ENCODE measurements around the gene KEAP1.

The KEAP1 gene

DNA sequence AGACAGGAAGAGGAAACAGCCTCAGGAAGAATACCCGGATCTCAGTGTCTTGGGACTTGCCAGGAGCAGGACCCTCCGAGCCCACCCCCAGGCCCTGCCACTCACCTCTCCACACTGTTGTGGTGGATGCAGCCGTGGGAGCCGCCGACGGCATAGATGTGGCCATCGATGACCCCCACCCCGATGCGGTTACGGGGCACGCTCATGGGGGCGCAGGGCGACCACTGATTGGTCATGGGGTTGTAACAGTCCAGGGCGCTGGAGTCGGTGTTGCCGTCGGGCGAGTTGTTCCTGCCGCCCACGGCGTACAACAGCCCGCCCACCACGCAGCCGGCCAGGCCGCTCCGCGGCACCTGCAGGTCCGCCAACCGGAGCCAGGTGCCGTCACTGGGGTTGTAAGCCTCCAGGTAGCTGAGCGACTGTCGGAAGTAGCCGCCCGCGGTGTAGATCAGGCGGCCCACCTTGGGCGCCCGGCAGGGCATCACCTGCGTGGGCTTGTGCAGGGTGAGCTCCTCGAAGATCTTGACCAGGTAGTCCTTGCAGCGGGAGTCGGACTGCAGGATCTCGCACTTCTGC is 11.6 kb downstream of the KEAP1 start:
- no peak overlapping the region for H3K27ac ChIP-seq
- no peak overlapping the region for H3K4me3 ChIP-seq
- DNase-seq (ENCODE audit: low spot score): no peak
- TF ChIP-seq, protein P1, sequence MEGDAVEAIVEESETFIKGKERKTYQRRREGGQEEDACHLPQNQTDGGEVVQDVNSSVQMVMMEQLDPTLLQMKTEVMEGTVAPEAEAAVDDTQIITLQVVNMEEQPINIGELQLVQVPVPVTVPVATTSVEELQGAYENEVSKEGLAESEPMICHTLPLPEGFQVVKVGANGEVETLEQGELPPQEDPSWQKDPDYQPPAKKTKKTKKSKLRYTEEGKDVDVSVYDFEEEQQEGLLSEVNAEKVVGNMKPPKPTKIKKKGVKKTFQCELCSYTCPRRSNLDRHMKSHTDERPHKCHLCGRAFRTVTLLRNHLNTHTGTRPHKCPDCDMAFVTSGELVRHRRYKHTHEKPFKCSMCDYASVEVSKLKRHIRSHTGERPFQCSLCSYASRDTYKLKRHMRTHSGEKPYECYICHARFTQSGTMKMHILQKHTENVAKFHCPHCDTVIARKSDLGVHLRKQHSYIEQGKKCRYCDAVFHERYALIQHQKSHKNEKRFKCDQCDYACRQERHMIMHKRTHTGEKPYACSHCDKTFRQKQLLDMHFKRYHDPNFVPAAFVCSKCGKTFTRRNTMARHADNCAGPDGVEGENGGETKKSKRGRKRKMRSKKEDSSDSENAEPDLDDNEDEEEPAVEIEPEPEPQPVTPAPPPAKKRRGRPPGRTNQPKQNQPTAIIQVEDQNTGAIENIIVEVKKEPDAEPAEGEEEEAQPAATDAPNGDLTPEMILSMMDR (IDR thresholded peaks at IDR 0.05): no peak

DNA sequence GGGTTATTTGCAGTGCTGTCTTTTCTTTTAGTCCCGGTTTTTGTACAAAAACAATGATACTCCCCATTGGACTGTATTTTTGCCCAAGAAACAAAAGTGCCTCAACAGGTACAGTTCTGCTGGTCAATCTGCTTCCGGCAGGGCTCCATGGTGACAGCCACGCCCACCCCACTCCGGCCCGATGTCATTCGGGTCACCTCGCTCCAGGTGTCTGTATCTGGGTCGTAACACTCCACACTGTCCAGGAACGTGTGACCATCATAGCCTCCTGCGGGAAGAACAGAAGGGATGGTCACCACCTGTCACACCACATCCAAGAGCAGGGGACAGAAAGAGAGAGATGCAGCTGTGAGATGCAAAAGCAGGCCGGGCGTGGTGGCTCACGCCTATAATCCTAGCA is 16.6 kb downstream of the KEAP1 start:
- DNase-seq (ENCODE audit: low spot score): no peak
- no peak overlapping the region for H3K27ac ChIP-seq
- TF ChIP-seq, protein P1 (IDR thresholded peaks at IDR 0.05): no peak

DNA sequence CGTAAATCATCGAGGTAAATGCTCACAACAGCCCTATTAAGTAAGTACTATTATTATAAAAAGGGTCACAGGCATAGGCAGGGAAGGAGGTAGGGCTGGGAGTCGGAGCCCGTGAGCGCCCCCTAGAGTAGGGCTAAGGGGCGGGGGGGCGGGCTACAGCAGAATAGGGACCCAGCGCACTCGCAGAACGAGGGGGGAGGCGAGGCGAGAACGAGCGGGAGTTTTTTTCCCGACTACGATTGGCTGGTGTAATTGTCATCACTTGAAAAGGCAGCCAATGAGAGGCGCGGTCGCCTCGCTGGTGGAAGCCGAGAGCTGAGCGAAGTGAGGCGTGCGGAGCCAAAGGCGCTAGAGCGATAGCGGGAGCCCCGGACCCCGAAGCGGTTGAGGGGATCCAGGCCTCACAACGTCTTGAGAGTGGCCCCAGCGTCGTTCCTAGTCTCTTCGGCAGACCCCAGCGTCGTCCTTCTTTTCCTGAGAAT is 24.2 kb downstream of the KEAP1 start:
- Histone ChIP-seq H3K27ac (peak overlapping the region; percentile 43 to 58), H3K4me3 (peak overlapping the region; percentile 71)
- TF ChIP-seq, protein P1 (IDR thresholded peaks at IDR 0.05): peak; percentile 72
- DNase-seq (ENCODE audit: low spot score): peak; percentile 97

More for the DNA sequence above, 16.6 kb downstream of the KEAP1 start:
- no peak overlapping the region for H3K4me3 ChIP-seq

DNA sequence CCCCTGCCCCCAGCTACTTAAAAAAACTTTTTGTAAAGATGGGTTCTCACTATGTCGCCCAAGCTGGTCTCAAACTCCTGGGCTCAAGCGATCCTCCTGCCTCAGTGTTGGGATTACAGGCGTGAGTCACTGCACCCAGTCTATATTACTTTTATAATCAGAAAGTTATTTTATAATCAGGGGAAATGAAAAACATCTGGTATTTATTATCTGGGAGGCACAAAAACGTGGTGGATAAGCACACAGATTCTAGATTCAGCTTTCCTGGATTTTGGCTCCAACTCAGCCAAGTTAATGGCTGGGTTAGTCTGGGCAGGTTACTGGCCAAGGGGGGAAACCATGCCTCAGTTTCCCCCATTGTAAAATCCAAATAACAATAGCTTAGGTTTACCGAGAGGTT is 24.7 kb downstream of the KEAP1 start:
- Histone ChIP-seq H3K4me3 (peak overlapping the region; percentile 71), H3K27ac (no peak overlapping the region)
- TF ChIP-seq, protein P1 (IDR thresholded peaks at IDR 0.05): no peak
- no peak for DNase-seq (ENCODE audit: low spot score)

DNA sequence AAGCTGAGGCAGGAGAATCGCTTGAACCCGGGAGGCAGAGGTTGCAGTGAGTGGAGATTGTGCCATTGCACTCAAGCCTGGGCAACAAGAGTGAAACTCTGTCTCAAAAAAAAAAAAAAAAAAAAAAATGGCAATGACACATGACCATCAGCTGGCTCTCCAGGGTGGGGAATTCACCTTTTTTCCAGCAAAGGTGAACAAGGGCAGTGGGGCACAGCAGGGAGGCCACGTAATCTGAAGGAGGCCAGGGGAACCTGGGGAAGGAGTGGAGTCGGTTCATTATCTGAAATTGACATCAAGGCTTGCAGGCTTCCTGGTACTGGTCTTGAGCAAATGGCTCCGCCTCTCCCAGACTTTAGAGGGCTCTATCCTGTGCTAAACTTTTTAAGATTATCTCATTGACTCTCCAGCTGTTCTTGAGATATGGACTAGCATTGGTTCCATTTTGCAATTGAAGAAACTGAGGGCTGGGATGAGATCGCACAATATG is 28.1 kb downstream of the KEAP1 start:
- TF ChIP-seq, protein P1 (IDR thresholded peaks at IDR 0.05): no peak
- Histone ChIP-seq H3K27ac (no peak overlapping the region), H3K4me3 (no peak overlapping the region)
- no peak for DNase-seq (ENCODE audit: low spot score)

DNA sequence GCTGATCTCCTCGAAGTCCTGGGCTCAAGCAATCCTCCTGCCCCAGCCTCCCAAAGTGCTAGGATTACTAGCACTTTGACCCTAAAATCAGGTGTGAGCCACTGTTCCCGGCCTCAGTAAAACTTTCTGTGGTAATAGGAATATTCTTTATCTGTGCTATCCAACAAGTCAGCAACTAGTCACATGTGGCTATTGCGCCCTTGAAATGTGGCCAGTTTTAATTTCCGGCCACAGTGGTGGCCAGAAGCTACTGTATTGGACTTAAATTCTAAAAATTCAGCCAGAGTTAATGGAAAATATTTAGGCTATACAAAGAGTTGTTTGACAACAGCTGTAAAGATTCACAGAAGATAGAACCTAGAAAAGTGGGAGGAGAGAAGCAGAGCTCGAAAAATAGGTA is 30.0 kb downstream of the KEAP1 start:
- TF ChIP-seq, protein P1 (IDR thresholded peaks at IDR 0.05): no peak
- no peak overlapping the region for H3K4me3 ChIP-seq
- H3K27ac ChIP-seq: no peak overlapping the region
- DNase-seq (ENCODE audit: low spot score): no peak

DNA sequence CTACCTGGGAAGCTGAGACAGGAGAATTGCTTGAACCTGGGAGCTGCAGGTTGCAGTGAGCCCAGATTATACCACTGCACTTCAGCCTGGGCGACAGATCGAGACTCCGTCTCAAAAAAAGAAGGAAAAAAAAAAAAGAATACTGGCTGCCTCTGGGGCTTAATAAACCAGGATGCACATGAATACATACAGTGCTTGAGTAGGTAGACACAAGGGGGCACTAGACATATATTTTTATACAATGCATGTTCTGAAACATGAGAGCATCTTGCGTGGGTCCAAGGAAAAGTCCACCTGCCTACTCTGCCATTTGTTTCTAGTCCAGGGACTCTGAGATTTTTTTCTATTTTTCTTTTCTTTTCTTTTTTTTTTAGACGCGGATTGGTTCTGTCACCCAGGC is 31.2 kb downstream of the KEAP1 start:
- H3K4me3 ChIP-seq: no peak overlapping the region
- H3K27ac ChIP-seq: no peak overlapping the region
- TF ChIP-seq, protein P1 (IDR thresholded peaks at IDR 0.05): no peak
- no peak for DNase-seq (ENCODE audit: low spot score)
